H1 (cell line): ENCODE results near the gene ARHGAP21. TPM values are rescaled to one million over a fixed set of nuclear protein-coding genes. Genes with fewer than 3 reads are reported as not detected.

Source experiments
- CHD7 ChIP-seq: fragments of 300-600 bp; sonication (generic); IDR thresholded peaks from 2 replicates; pipeline ENCODE4 v1.7.1; 2012; ENCODE audit warnings: low read length, moderate library complexity, mild to moderate bottlenecking, inconsistent platforms; ENCODE audit not compliant: insufficient replicate concordance
- CREB1 ChIP-seq: IDR thresholded peaks from 2 replicates; pipeline ENCODE4 v1.6.1; 2012; ENCODE audit warnings: inconsistent platforms
- HDAC2 ChIP-seq, 2 experiments: fragments of 300-600 bp in 1 of 2; sonication (generic) in 1 of 2; IDR thresholded peaks; 2 replicates each; pipeline ENCODE4 v1.6.1; 2011 to 2012; ENCODE audit warnings: low read depth in 2 of 2, low read length in 2 of 2, mild to moderate bottlenecking in 2 of 2, moderate library complexity in 2 of 2, borderline replicate concordance in 1 of 2, inconsistent platforms in 1 of 2
- JUN ChIP-seq: IDR thresholded peaks from 2 replicates; pipeline ENCODE4 v1.6.1; 2011; ENCODE audit warnings: low read depth, mild to moderate bottlenecking, improper control_type of control experiment, low read length
- SP1 ChIP-seq: IDR thresholded peaks from 2 replicates; pipeline ENCODE4 v1.6.1; 2011; ENCODE audit warnings: low read depth, low read length
- polyA plus RNA-seq, 7 experiments: library from polyadenylated mRNA; depleted of rRNA in 3 of 7; stranded (reverse) in 5 of 7; unstranded in 2 of 7; fragments of >200 nt in 5 of 7; fragments of 200-250 nt in 2 of 7; gene quantifications; 1 replicate in 5 of 7; 2 replicates in 1 of 7; 4 replicates in 1 of 7; pipeline versions ENCODE4 v1.2.1 to v1.2.3, GENCODE V29; 2011 to 2013; ENCODE audit warnings: missing spikeins in 2 of 7, mixed read lengths in 2 of 7
- total RNA-seq: library from RNA; stranded (reverse); fragmentation: NEBNext Ultra II Directional; extraction: Animal tissue kit (Norgen Biotek cat#: 25700); gene quantifications from 2 replicates; pipeline ENCODE4 v1.2.1, GENCODE V29; 2021

ARHGAP21 gene
- total and polyA plus RNA-seq, 2 of the 8 experiments (the other 6 are each of a cell fraction or from before 2014, with no cell fraction given) = 14.4 to 35.3 TPM

GRCh38 chr10:24744946-24745345, 21.3 kb upstream of the ARHGAP21 start (continued):
- no peak for TF ChIP-seq JUN
- no peak for TF ChIP-seq CREB1
- TF ChIP-seq SP1 = no peak
- no peak for TF ChIP-seq CHD7
- no peak for TF ChIP-seq HDAC2 (IDR thresholded peaks at IDR 0.05; ENCODE audit: borderline replicate concordance in 1 of 2, low read depth in 2 of 2, low read length in 2 of 2)
